ENCODE measurements around the gene XDH.

The XDH gene

DNA sequence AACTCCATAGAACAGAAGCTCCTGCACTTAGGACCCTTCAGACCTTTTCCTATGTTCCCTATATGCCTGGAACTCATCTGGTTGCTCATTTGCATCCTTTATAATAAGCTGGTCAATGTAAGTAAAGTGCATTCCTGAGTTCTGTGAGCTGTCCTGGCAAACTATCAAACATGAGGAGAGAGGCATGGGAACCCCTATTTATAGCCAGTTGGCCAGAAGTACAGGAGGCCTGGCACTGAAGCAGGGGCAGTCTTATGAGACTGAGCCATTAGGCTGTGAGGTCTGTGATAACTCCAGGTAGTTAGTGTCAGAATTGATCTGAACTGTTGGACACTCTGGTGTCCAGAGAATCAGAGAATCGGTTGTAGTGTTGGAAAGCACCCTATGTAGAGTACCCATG, 92.2 kb downstream of the XDH start:
- no peak overlapping the region for H3K27ac ChIP-seq (replicated peaks)
- H3K27me3 ChIP-seq (ENCODE audit: insufficient read depth, poor library complexity, severe bottlenecking): no peaks in the 10 kb centered on the region
- no peak for DNase-seq (ENCODE audit: low read depth in 1 of 2, low spot score in 1 of 2)
- no peak overlapping the region for H3K4me3 ChIP-seq (replicated peaks; ENCODE audit: insufficient read depth, low read length)
- no peak for TF ChIP-seq SPI1 (IDR thresholded peaks at IDR 0.05; ENCODE audit: borderline replicate concordance, low read depth)
- TF ChIP-seq, protein P1, sequence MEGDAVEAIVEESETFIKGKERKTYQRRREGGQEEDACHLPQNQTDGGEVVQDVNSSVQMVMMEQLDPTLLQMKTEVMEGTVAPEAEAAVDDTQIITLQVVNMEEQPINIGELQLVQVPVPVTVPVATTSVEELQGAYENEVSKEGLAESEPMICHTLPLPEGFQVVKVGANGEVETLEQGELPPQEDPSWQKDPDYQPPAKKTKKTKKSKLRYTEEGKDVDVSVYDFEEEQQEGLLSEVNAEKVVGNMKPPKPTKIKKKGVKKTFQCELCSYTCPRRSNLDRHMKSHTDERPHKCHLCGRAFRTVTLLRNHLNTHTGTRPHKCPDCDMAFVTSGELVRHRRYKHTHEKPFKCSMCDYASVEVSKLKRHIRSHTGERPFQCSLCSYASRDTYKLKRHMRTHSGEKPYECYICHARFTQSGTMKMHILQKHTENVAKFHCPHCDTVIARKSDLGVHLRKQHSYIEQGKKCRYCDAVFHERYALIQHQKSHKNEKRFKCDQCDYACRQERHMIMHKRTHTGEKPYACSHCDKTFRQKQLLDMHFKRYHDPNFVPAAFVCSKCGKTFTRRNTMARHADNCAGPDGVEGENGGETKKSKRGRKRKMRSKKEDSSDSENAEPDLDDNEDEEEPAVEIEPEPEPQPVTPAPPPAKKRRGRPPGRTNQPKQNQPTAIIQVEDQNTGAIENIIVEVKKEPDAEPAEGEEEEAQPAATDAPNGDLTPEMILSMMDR (IDR thresholded peaks at IDR 0.05; ENCODE audit: insufficient read depth, low read length): no peak
- TF ChIP-seq, protein P2, sequence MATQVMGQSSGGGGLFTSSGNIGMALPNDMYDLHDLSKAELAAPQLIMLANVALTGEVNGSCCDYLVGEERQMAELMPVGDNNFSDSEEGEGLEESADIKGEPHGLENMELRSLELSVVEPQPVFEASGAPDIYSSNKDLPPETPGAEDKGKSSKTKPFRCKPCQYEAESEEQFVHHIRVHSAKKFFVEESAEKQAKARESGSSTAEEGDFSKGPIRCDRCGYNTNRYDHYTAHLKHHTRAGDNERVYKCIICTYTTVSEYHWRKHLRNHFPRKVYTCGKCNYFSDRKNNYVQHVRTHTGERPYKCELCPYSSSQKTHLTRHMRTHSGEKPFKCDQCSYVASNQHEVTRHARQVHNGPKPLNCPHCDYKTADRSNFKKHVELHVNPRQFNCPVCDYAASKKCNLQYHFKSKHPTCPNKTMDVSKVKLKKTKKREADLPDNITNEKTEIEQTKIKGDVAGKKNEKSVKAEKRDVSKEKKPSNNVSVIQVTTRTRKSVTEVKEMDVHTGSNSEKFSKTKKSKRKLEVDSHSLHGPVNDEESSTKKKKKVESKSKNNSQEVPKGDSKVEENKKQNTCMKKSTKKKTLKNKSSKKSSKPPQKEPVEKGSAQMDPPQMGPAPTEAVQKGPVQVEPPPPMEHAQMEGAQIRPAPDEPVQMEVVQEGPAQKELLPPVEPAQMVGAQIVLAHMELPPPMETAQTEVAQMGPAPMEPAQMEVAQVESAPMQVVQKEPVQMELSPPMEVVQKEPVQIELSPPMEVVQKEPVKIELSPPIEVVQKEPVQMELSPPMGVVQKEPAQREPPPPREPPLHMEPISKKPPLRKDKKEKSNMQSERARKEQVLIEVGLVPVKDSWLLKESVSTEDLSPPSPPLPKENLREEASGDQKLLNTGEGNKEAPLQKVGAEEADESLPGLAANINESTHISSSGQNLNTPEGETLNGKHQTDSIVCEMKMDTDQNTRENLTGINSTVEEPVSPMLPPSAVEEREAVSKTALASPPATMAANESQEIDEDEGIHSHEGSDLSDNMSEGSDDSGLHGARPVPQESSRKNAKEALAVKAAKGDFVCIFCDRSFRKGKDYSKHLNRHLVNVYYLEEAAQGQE (IDR thresholded peaks at IDR 0.05; ENCODE audit: insufficient replicate concordance, low read depth): no peak
- TF ChIP-seq GABPA (IDR thresholded peaks at IDR 0.05; ENCODE audit: low read depth): no peak
- TF ChIP-seq POLR2AphosphoS5 (IDR thresholded peaks at IDR 0.05; ENCODE audit: low read depth): no peak

DNA sequence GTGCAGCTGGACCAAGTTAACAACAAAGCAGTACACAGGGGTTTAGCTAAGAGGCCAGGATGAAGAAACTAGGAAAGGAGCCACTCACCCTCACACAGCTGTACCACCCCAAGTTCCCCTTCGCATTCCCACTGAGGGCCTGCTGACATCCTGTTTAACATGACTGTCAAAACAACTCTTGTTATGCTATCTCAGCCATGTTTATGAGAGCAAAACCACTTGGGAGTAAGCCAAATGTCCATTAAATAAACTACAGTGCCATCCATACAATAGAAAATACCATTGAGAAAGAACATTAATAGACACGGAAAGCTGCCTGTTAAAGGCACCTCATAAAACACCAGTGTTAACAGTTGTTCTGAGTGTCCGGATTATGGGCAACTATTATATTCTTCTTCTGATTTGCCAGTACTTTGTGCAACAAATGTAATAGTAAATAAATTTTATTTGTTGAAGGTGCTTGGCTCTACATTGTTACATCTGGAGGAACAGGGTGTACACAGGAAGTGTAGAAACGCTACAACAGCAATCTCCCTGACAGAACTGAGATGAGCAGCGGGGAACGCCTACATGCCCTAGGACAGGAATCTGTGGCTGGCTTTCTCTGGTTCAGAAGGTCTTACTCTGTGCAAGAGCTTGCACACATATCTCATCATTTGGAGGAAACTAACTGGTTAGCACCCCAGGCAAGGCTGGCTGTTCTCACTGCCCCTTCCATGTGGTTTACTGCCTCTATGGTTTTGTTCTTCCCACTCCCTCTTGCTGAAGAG, 95.0 kb downstream of the XDH start:
- H3K27ac ChIP-seq (replicated peaks): peak overlapping the region; percentile 61
- TF ChIP-seq, protein P2 (IDR thresholded peaks at IDR 0.05; ENCODE audit: insufficient replicate concordance, low read depth): no peak
- TF ChIP-seq POLR2AphosphoS5 (IDR thresholded peaks at IDR 0.05; ENCODE audit: low read depth): peak; percentile 74
- no peak for TF ChIP-seq GABPA (IDR thresholded peaks at IDR 0.05; ENCODE audit: low read depth)
- TF ChIP-seq, protein P1 (IDR thresholded peaks at IDR 0.05; ENCODE audit: insufficient read depth, low read length): no peak
- peak; percentile 27; the same call in 1 of the 2 replicates for TF ChIP-seq SPI1 (IDR thresholded peaks at IDR 0.05; ENCODE audit: borderline replicate concordance, low read depth)
- H3K27me3 ChIP-seq (ENCODE audit: insufficient read depth, poor library complexity, severe bottlenecking): no peaks in the 10 kb centered on the region
- H3K4me3 ChIP-seq (replicated peaks; ENCODE audit: insufficient read depth, low read length): no peak overlapping the region
- DNase-seq (ENCODE audit: low read depth in 1 of 2, low spot score in 1 of 2): peak; percentile 54 to 89

DNA sequence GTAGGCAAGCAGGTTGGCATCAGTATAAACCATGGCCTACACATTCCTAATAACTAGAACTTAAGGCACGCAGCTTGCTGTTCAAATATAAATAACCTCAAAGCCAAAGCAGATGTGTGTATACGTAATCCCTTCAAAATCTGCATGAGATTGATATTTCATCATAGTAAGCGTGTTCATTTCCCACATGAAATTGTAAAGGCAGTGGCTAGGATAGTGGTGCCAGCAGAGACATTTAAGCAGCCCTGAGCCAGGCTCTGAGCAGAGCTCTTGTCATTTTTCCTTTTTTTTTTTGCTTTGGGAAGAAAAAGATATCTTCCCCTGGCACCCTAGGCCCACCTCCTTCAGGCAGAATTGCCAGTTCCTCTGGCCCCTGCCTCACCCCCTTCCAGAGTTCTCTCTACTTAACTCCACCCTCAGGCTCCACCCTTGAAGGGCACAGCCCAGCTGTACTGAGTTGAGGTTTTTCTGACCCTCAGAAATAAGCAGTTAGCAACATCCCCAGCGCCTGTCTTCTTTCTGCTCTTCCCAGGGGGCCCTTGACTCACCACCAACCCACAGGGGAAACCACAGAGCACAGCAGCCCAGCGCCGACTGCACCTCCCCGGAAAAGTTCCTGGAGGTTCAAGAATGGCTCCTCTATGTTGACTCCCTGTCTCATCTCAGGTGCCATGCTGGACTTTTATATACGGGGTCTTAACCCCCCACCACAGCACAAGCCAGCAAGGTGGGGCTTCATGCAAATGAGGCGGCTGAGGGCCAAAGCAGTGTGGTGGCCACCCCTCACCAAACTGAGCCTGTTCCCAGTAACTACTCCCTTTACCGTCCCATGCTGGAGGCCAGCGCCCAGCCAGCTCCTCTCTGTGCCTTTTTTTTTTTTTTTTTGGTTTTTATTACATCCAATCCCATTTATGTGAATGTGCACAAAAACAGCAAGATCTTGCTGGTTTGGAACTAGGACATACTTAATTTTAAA, 95.9 kb downstream of the XDH start:
- TF ChIP-seq POLR2AphosphoS5 (IDR thresholded peaks at IDR 0.05; ENCODE audit: low read depth) (peak; percentile 62), GABPA (IDR thresholded peaks at IDR 0.05; ENCODE audit: low read depth) (peak; percentile 14; the same call in 1 of the 2 replicates)
- TF ChIP-seq, protein P1 (IDR thresholded peaks at IDR 0.05; ENCODE audit: insufficient read depth, low read length): no peak
- TF ChIP-seq, protein P2 (IDR thresholded peaks at IDR 0.05; ENCODE audit: insufficient replicate concordance, low read depth): no peak
- H3K27me3 ChIP-seq (ENCODE audit: insufficient read depth, poor library complexity, severe bottlenecking): no peaks in the 10 kb centered on the region
- peak in 1 of 2 experiments; percentile 93 for DNase-seq (ENCODE audit: low read depth in 1 of 2, low spot score in 1 of 2)
- H3K27ac ChIP-seq (replicated peaks): peak overlapping the region; percentile 61
- no peak overlapping the region for H3K4me3 ChIP-seq (replicated peaks; ENCODE audit: insufficient read depth, low read length)

All from HL-60 (cell line).